OCI-LY1 (cell line): ENCODE measurements around the gene EBPL.

ENCODE experiments used
- H2AFZ ChIP-seq: fragments of 200-600 bp; sonication (generic), shearing (Covaris generic); 2 replicates; pipeline ENCODE4 v1.6.0; 2014; ENCODE audit warnings: antibody characterized with exemption, mild to moderate bottlenecking, low read length
- H3F3A ChIP-seq: fragments of 200-600 bp; sonication (generic), shearing (Covaris generic); 2 replicates; pipeline ENCODE4 v1.6.0; 2014; ENCODE audit warnings: mild to moderate bottlenecking, antibody characterized with exemption, low read length, moderate library complexity; ENCODE audit not compliant: insufficient read depth
- H3K27ac ChIP-seq: fragments of 200-600 bp; sonication (generic); 2 replicates; pipeline ENCODE4 v1.5.1; 2014; ENCODE audit warnings: low read length, mixed run types, mild to moderate bottlenecking, low read depth; ENCODE audit not compliant: poor library complexity, severe bottlenecking
- H3K27me3 ChIP-seq: fragments of 200-600 bp; sonication (generic); 2 replicates; pipeline ENCODE4 v1.6.0; 2014; ENCODE audit warnings: antibody characterized with exemption, mild to moderate bottlenecking, low read length, moderate library complexity; ENCODE audit not compliant: insufficient read depth
- H3K36me3 ChIP-seq: fragments of 200-600 bp; sonication (generic); 2 replicates; pipeline ENCODE4 v1.6.1; 2014; ENCODE audit warnings: mild to moderate bottlenecking, antibody characterized with exemption, low read length, moderate library complexity, mixed read lengths; ENCODE audit not compliant: insufficient read depth
- H3K4me1 ChIP-seq: fragments of 200-600 bp; sonication (generic); 2 replicates; pipeline ENCODE4 v1.5.1; 2014; ENCODE audit warnings: mild to moderate bottlenecking, low read length, moderate library complexity; ENCODE audit not compliant: insufficient read depth, severe bottlenecking
- H3K4me2 ChIP-seq: fragments of 200-600 bp; sonication (generic), shearing (Covaris generic); 2 replicates; pipeline ENCODE4 v1.6.1; 2014; ENCODE audit warnings: low read length
- H3K4me3 ChIP-seq: fragments of 200-600 bp; sonication (generic); 2 replicates; pipeline ENCODE4 v1.5.1; 2014; ENCODE audit warnings: low read length, low read depth, mild to moderate bottlenecking, mixed read lengths; ENCODE audit not compliant: poor library complexity, severe bottlenecking
- H3K79me2 ChIP-seq: fragments of 200-600 bp; shearing (Covaris generic); 2 replicates; pipeline ENCODE4 v1.6.1; 2016; ENCODE audit warnings: mixed run types, low read length, mixed read lengths; ENCODE audit not compliant: insufficient read depth
- H3K9ac ChIP-seq: fragments of 200-600 bp; sonication (generic), shearing (Covaris generic); 2 replicates; pipeline ENCODE4 v1.6.1; 2014; ENCODE audit warnings: mild to moderate bottlenecking, low read length, mixed read lengths
- H3K9me2 ChIP-seq: fragments of 200-600 bp; sonication (generic), shearing (Covaris generic); 2 replicates; pipeline ENCODE4 v1.6.1; 2014; ENCODE audit warnings: low read depth, mild to moderate bottlenecking, low read length, mixed read lengths
- H3K9me3 ChIP-seq: fragments of 200-600 bp; shearing (Covaris generic); 2 replicates; pipeline ENCODE4 v1.6.1; 2014; ENCODE audit warnings: low read length, mixed read lengths
- H4K20me1 ChIP-seq: fragments of 200-600 bp; sonication (generic), shearing (Covaris generic); 2 replicates; pipeline ENCODE4 v1.6.0; 2016; ENCODE audit warnings: mild to moderate bottlenecking, low read length; ENCODE audit not compliant: insufficient read depth
- CTCF ChIP-seq: fragments of 200-600 bp; sonication (generic), shearing (Covaris generic); IDR thresholded peaks from 2 replicates; pipeline ENCODE4 v1.5.1; 2017; ENCODE audit warnings: mild to moderate bottlenecking, antibody characterized with exemption, low read length, moderate library complexity, mixed read lengths
- EZH2 ChIP-seq: fragments of 200-600 bp; sonication (generic), shearing (Covaris generic); IDR thresholded peaks from 2 replicates; pipeline ENCODE4 v1.8.0; 2017; ENCODE audit warnings: borderline replicate concordance, mixed run types, mild to moderate bottlenecking, antibody characterized with exemption, low read length, moderate library complexity, mixed read lengths

EBPL gene

GRCh38 chr13:49697468-49697867 is 6.2 kb upstream of the EBPL start:
- H3F3A ChIP-seq: 0 out of 2 replicates have a peak, but pooled peaks cover 2% of the 10 kb centered on the region
- H3K36me3 ChIP-seq: peaks cover 27% of the 10 kb centered on the region
- H3K9me2 ChIP-seq: no peaks in the 10 kb centered on the region
- H2AFZ ChIP-seq: no peak overlapping the region
- H4K20me1 ChIP-seq: no peaks in the 10 kb centered on the region
- no peaks in the 10 kb centered on the region for H3K9me3 ChIP-seq
- no peak for TF ChIP-seq CTCF
- TF ChIP-seq EZH2: no peak
- no peaks in the 10 kb centered on the region for H3K79me2 ChIP-seq
- H3K9ac ChIP-seq: no peak overlapping the region
- no peak overlapping the region for H3K4me3 ChIP-seq
- no peaks in the 10 kb centered on the region for H3K27me3 ChIP-seq
- no peak overlapping the region for H3K4me2 ChIP-seq
- H3K4me1 ChIP-seq: no peaks in the 10 kb centered on the region
- H3K27ac ChIP-seq: no peak overlapping the region

- 0 out of 2 replicates have a peak, but pooled peaks cover 2% of the 10 kb centered on the region for H3F3A ChIP-seq
- H3K27me3 ChIP-seq: no peaks in the 10 kb centered on the region
- TF ChIP-seq EZH2: no peak
- TF ChIP-seq CTCF: no peak
- no peaks in the 10 kb centered on the region for H3K9me3 ChIP-seq
- peaks cover 7% of the 10 kb centered on the region for H3K36me3 ChIP-seq
- no peak overlapping the region for H3K4me2 ChIP-seq
- H2AFZ ChIP-seq: no peak overlapping the region
- H3K79me2 ChIP-seq: peaks cover 10% of the 10 kb centered on the region; the same call in 1 of the 2 replicates
- no peaks in the 10 kb centered on the region for H4K20me1 ChIP-seq
- no peak overlapping the region for H3K9ac ChIP-seq
- peaks cover 18% of the 10 kb centered on the region for H3K4me1 ChIP-seq
- H3K9me2 ChIP-seq: no peaks in the 10 kb centered on the region
- H3K27ac ChIP-seq: no peak overlapping the region
- no peak overlapping the region for H3K4me3 ChIP-seq
These were observed 3.2 kb upstream of the EBPL start for GRCh38 chr13:49694446-49694845.

GRCh38 chr13:49693877-49694276 is 2.6 kb upstream of the EBPL start:
- Histone ChIP-seq H3K36me3 (peaks cover 8% of the 10 kb centered on the region), H3K4me2 (no peak overlapping the region), H3K27me3 (no peaks in the 10 kb centered on the region), H2AFZ (no peak overlapping the region), H3K79me2 (peaks cover 10% of the 10 kb centered on the region; the same call in 1 of the 2 replicates), H3K9me2 (no peaks in the 10 kb centered on the region), H3K9ac (no peak overlapping the region), H3F3A (0 out of 2 replicates have a peak, but pooled peaks cover 2% of the 10 kb centered on the region), H3K4me3 (no peak overlapping the region), H3K9me3 (no peaks in the 10 kb centered on the region), H3K27ac (no peak overlapping the region), H4K20me1 (no peaks in the 10 kb centered on the region), H3K4me1 (peaks cover 22% of the 10 kb centered on the region)
- TF ChIP-seq EZH2 (no peak), CTCF (no peak)
